A673 (cell line): ENCODE data around the gene CCDC148.

Experiments used
- CTCF ChIP-seq: fragments of 300-800, 200-600 bp; sonication (generic); conservative IDR thresholded peaks from 2 replicates; pipeline ENCODE4 v1.5.1; 2017; ENCODE audit warnings: low read depth, mild to moderate bottlenecking, antibody characterized with exemption, low read length, moderate library complexity, mixed read lengths
- EZH2 ChIP-seq: fragments of 200-600 bp; sonication (generic); IDR thresholded peaks from 2 replicates; pipeline ENCODE4 v1.6.1; 2017; ENCODE audit warnings: borderline replicate concordance, low read depth, mild to moderate bottlenecking, mixed read lengths, antibody characterized with exemption, low read length; ENCODE audit not compliant: poor library complexity, severe bottlenecking

- TF ChIP-seq CTCF = no peak
- no peak for TF ChIP-seq EZH2
Observed at GRCh38 chr2:158339513-158339912, 117.0 kb downstream of the CCDC148 start.
